GM12878 (cell line): ENCODE data around the gene OMP. TPM values are rescaled to one million over a fixed set of nuclear protein-coding genes. Genes with fewer than 3 reads are reported as not detected.

Source experiments
- ATAC-seq: fragments of 200-7000 bp; cut with Tn5 transposase; 3 replicates; pipeline ENCODE4 v1.9.1; 2020; ENCODE audit warnings: mild to moderate bottlenecking, moderate library complexity
- BruUV-seq: library from RNA; stranded (reverse); fragments of 400-500 nt; replicated peaks from 2 replicates; lab custom pipeline; 2021; lab: Mats Ljungman, UMichigan
- CTCF ChIA-PET: fragments of 300-600 bp; sonication (Branson Sonifier 250); formaldehyde crosslinking; extraction: SDS; loops from one replicate; lab custom pipeline; 2021; ENCODE audit warnings: inconsistent platforms; lab: Yijun Ruan, JAX
- POLR2A ChIA-PET: fragments of 350-600 bp; formaldehyde crosslinking; extraction: SDS; loops from one replicate; lab custom pipeline; 2021; ENCODE audit warnings: inconsistent platforms; lab: Charles Lee
- RAD21 ChIA-PET: fragments of 300-600 bp; sonication (Branson Sonifier 250); formaldehyde crosslinking; loops from one replicate; lab custom pipeline; 2023; ENCODE audit warnings: antibody characterized with exemption; ENCODE audit not compliant: unreplicated experiment; lab: Charles Lee
- SMC1A ChIA-PET: fragments of 300-600 bp; sonication (Branson Sonifier 250); formaldehyde crosslinking; loops from one replicate; lab custom pipeline; 2023; ENCODE audit not compliant: unreplicated experiment, uncharacterized antibody; lab: Charles Lee
- DNase-seq: peaks from one replicate; pipeline ENCODE4 v3.0.0-alpha.2; 2011; ENCODE audit warnings: low read depth, low spot score
- FAIRE-seq: peaks from 3 replicates; lab custom pipeline; 2011; peaks lifted over from hg19 to GRCh38; lab: Jason Lieb, UNC
- H2AFZ ChIP-seq: 2 replicates; pipeline ENCODE4 v1.6.0; 2011; ENCODE audit warnings: low read depth, low read length, control low read depth; ENCODE audit not compliant: control insufficient read depth
- H3K27ac ChIP-seq: 2 replicates; pipeline ENCODE4 v1.5.1; 2011; ENCODE audit warnings: control low read depth; ENCODE audit not compliant: control insufficient read depth, insufficient read depth
- H3K27me3 ChIP-seq, 2 experiments: replicated peaks in 1 of 2; 2 replicates each; pipeline versions ENCODE4 v1.6.0 to v1.6.1; 2011; ENCODE audit warnings: low read length in 1 of 2; ENCODE audit not compliant: control insufficient read depth in 2 of 2, insufficient read depth in 2 of 2
- H3K36me3 ChIP-seq, 2 experiments: 2 replicates each; pipeline ENCODE4 v1.5.1; 2011; ENCODE audit warnings: low read length in 1 of 2; ENCODE audit not compliant: control insufficient read depth in 2 of 2, insufficient read depth in 2 of 2
- H3K4me1 ChIP-seq: 2 replicates; pipeline ENCODE4 v1.6.1; 2011; ENCODE audit warnings: mild to moderate bottlenecking, low read length, moderate library complexity, mixed read lengths; ENCODE audit not compliant: control insufficient read depth, insufficient read depth
- H3K4me2 ChIP-seq: 2 replicates; pipeline ENCODE4 v1.6.0; 2011; ENCODE audit warnings: control low read depth; ENCODE audit not compliant: control insufficient read depth, insufficient read depth
- H3K4me3 ChIP-seq: fragments of 200-600 bp; sonication (generic); 2 replicates; pipeline ENCODE4 v1.5.1; 2016
- H3K79me2 ChIP-seq: 2 replicates; pipeline ENCODE4 v1.6.0; 2011; ENCODE audit warnings: low read length; ENCODE audit not compliant: control insufficient read depth, insufficient read depth
- H3K9ac ChIP-seq: 2 replicates; pipeline ENCODE4 v1.8.0; 2011; ENCODE audit warnings: low read length, control low read depth, mixed read lengths; ENCODE audit not compliant: control insufficient read depth, insufficient read depth
- H3K9me3 ChIP-seq: replicated peaks from 3 replicates; pipeline ENCODE4 v1.5.1; 2011; ENCODE audit warnings: mild to moderate bottlenecking, low read length; ENCODE audit not compliant: control insufficient read depth, insufficient read depth
- H4K20me1 ChIP-seq: 2 replicates; pipeline ENCODE4 v1.6.0; 2011; ENCODE audit not compliant: control insufficient read depth, insufficient read depth
- ATF2 ChIP-seq: IDR thresholded peaks from 2 replicates; pipeline ENCODE4 v1.6.1; 2012; ENCODE audit warnings: low read length, inconsistent platforms
- CEBPB ChIP-seq, 2 experiments: fragments of 150-350 bp in 1 of 2; IDR thresholded peaks; 2 replicates each; pipeline ENCODE4 v1.6.1; 2012 to 2014; ENCODE audit warnings: low read depth in 2 of 2, low read length in 2 of 2, borderline replicate concordance in 1 of 2, inconsistent platforms in 1 of 2
- HCFC1 ChIP-seq: fragments of 150-350 bp; IDR thresholded peaks from 2 replicates; pipeline ENCODE4 v1.6.1; 2014; ENCODE audit warnings: low read length
- KLF5 ChIP-seq: fragments of 450-650 bp; IDR thresholded peaks from 2 replicates; pipeline ENCODE4 v1.6.1; 2014; ENCODE audit warnings: mild to moderate bottlenecking; ENCODE audit not compliant: partially characterized antibody
- NFIC ChIP-seq: IDR thresholded peaks from 2 replicates; pipeline ENCODE4 v1.6.1; 2012; ENCODE audit warnings: low read depth, mild to moderate bottlenecking, inconsistent platforms, low read length, moderate library complexity
- SMAD1 ChIP-seq: fragments of 450-650 bp; IDR thresholded peaks from 2 replicates; pipeline ENCODE4 v1.6.1; 2018; ENCODE audit warnings: mild to moderate bottlenecking, low read depth; ENCODE audit not compliant: partially characterized antibody
- ZBTB40 ChIP-seq: fragments of 450-650 bp; IDR thresholded peaks from 2 replicates; pipeline ENCODE4 v1.6.1; 2016; ENCODE audit warnings: mild to moderate bottlenecking, moderate library complexity, borderline replicate concordance
- ZNF384 ChIP-seq: IDR thresholded peaks from 2 replicates; pipeline ENCODE4 v1.6.1; 2012; ENCODE audit warnings: low read depth, mild to moderate bottlenecking, low read length, improper control_type of control experiment, borderline replicate concordance
- ZNF687 ChIP-seq: fragments of 450-650 bp; IDR thresholded peaks from 2 replicates; pipeline ENCODE4 v1.6.1; 2017; ENCODE audit warnings: mild to moderate bottlenecking, moderate library complexity
- WGBS: methylation state at CpG from one replicate; pipeline ENCODE4 v1.1.6; 2016; ENCODE audit warnings: low lambda C conversion rate; ENCODE audit not compliant: insufficient replicate concordance, insufficient coverage; ENCODE audit errors: missing lambda C conversion rate; 5-methylcytosine and 5-hydroxymethylcytosine counted together
- in situ Hi-C: fragments of 300-500 bp; cut with MboI; formaldehyde crosslinking; loops from 9 replicates; pipeline ENCODE4 v1.14.3; 2018; ENCODE audit warnings: mixed read lengths
- intact Hi-C: fragments of 100-400 bp; cut with micrococcal nuclease; formaldehyde crosslinking; loops from one replicate; pipeline ENCODE4 v1.14.2; 2022; ENCODE audit not compliant: unreplicated experiment
- polyA plus RNA-seq, 11 experiments: library from polyadenylated mRNA; depleted of rRNA in 4 of 11; unstranded in 6 of 11; stranded (reverse) in 5 of 11; fragments of >200 nt; fragmentation: Nextera tagmentation in 4 of 11; fragmentation: Illumina TruSeq in 1 of 11; extraction: Ambion mirVana in 4 of 11; extraction: Trizol in 1 of 11; gene quantifications; 1 replicate in 1 of 11; 2 replicates in 10 of 11; pipeline versions ENCODE4 v1.2.1 to v1.2.3, GENCODE V29; 2011 to 2016; ENCODE audit warnings: inconsistent platforms in 2 of 11, missing spikeins in 2 of 11, low read depth in 1 of 11
- total RNA-seq, 4 experiments: library from RNA; depleted of rRNA in 3 of 4; stranded (reverse); fragments of >200 nt in 3 of 4; fragmentation: Illumina TruSeq in 1 of 4; extraction: Trizol in 1 of 4; gene quantifications; 2 replicates each; pipeline versions ENCODE4 v1.2.1 to v1.2.3, GENCODE V29; 2013 to 2021

OMP gene
- total and polyA plus RNA-seq, 10 of the 15 experiments (the other 5 are each of a cell fraction or from before 2014, with no cell fraction given) = not detected

- TF ChIP-seq ZBTB40 (no peak), ATF2 (no peak), HCFC1 (no peak), KLF5 (no peak), NFIC (no peak)
These were observed 10.3 kb upstream of the OMP start (continued) for GRCh38 chr11:77092382-77092781.

GRCh38 chr11:77093056-77093891 lies 9.4 kb upstream of the OMP start:
- ChIA-PET SMC1A (no interaction called here), CTCF (interaction anchor here (2.8 to 5.4 kb wide), 6 partner anchors 9 to 173 kb away, joined by 12 to 146 read pairs (median 35); partner anchors contain the start of genes CAPN5 and OMP)

More at GRCh38 chr11:77093056-77093891, 9.4 kb upstream of the OMP start:
- intact Hi-C loops (no loop called here), in situ Hi-C loops (loop anchor here (5.0 kb wide), 1 partner anchor 46 kb away; no protein-coding TSS in a partner anchor)
- H4K20me1 ChIP-seq = no peaks in the 10 kb centered on the region
- ATAC-seq (no peak), DNase-seq (no peak), FAIRE-seq (no peak)
- no peak overlapping the region for H2AFZ ChIP-seq
- no peaks in the 10 kb centered on the region for H3K36me3 ChIP-seq
- H3K4me3 ChIP-seq = no peak overlapping the region
- BruUV-seq = no TSS peak
- no peaks in the 10 kb centered on the region for H3K79me2 ChIP-seq
- POLR2A ChIA-PET = no interaction called here
- no peaks in the 10 kb centered on the region for H3K9me3 ChIP-seq
- no peaks in the 10 kb centered on the region for H3K27me3 ChIP-seq
- no peak overlapping the region for H3K27ac ChIP-seq
- no peak overlapping the region for H3K4me2 ChIP-seq
- 42% methylated on average over 30 of the region's 33 CpGs for WGBS
- no peaks in the 10 kb centered on the region for H3K4me1 ChIP-seq
- RAD21 ChIA-PET = interaction anchor here (2.5 to 5.9 kb wide), 2 partner anchors 45 to 172 kb away, joined by 51 to 84 read pairs; no protein-coding TSS in a partner anchor
- no peak overlapping the region for H3K9ac ChIP-seq
- TF ChIP-seq CEBPB (IDR thresholded peaks at IDR 0.05; ENCODE audit: borderline replicate concordance in 1 of 2, low read depth in 2 of 2, low read length in 2 of 2) (no peak), ZNF384 (no peak), SMAD1 (no peak), ZNF687 (no peak)
